B cell (primary cell): ENCODE results near the gene NPFFR1. TPM values are rescaled to one million over a fixed set of nuclear protein-coding genes. Genes with fewer than 3 reads are reported as not detected.

Experiments
- ATAC-seq: fragments of 200-7000 bp; cut with Tn5 transposase; one replicate; pipeline ENCODE4 v1.10.0; 2021; ENCODE audit warnings: low read depth, mild to moderate bottlenecking, moderate number of reproducible peaks, moderate library complexity
- CTCF ChIA-PET: fragments of 350-600 bp; sonication (Branson Sonifier 250); formaldehyde crosslinking; loops from one replicate; lab custom pipeline; 2021; ENCODE audit warnings: antibody characterized with exemption, inconsistent platforms; lab: Charles Lee
- POLR2A ChIA-PET: fragments of 350-600 bp; sonication (Branson Sonifier 250); formaldehyde crosslinking; loops from one replicate; lab custom pipeline; 2021; ENCODE audit warnings: antibody characterized with exemption; lab: Charles Lee
- DNase-seq: peaks from one replicate; pipeline ENCODE4 v3.0.0; 2013
- H2AFZ ChIP-seq: 2 replicates; pipeline ENCODE4 v1.6.1; 2012; ENCODE audit warnings: mild to moderate bottlenecking, low read depth, low read length; ENCODE audit not compliant: insufficient read depth, poor library complexity, severe bottlenecking
- H3K27ac ChIP-seq, 2 donors: 1 replicate in 1 of 2; 2 replicates in 1 of 2; pipeline ENCODE4 v1.5.1; 2012 to 2013; ENCODE audit warnings: low read length in 2 of 2, mild to moderate bottlenecking in 2 of 2, moderate library complexity in 1 of 2
- H3K27me3 ChIP-seq, 4 experiments: fragments of 200-600 bp in 1 of 4; sonication (generic) in 1 of 4; replicated peaks in 1 of 4; 1 replicate in 2 of 4; 2 replicates in 2 of 4; pipeline versions ENCODE4 v1.6.1 to v1.7.0; 2013 to 2016; ENCODE audit warnings: low read length in 3 of 4, mild to moderate bottlenecking in 2 of 4, mixed read lengths in 1 of 4, moderate library complexity in 1 of 4; ENCODE audit not compliant: insufficient read depth in 4 of 4, control insufficient read depth in 3 of 4; ENCODE audit errors: control extremely low read depth in 1 of 4
- H3K36me3 ChIP-seq, 2 experiments: replicated peaks in 1 of 2; 1 replicate in 1 of 2; 2 replicates in 1 of 2; pipeline versions ENCODE4 v1.6.1 to v1.7.1; 2013; ENCODE audit warnings: low read length in 1 of 2; ENCODE audit not compliant: insufficient read depth in 2 of 2, control insufficient read depth in 1 of 2; ENCODE audit errors: control extremely low read depth in 1 of 2, extremely low read depth in 1 of 2
- H3K4me1 ChIP-seq, 2 donors: fragments of 200-600 bp in 1 of 2; sonication (generic) in 1 of 2; 1 replicate in 1 of 2; 2 replicates in 1 of 2; pipeline versions ENCODE4 v1.5.1 to v1.6.1; 2013 to 2017; ENCODE audit warnings: low read length in 2 of 2; ENCODE audit not compliant: control insufficient read depth in 2 of 2, insufficient read depth in 2 of 2
- H3K4me2 ChIP-seq: replicated peaks from 2 replicates; pipeline ENCODE3; 2012; ENCODE audit warnings: mild to moderate bottlenecking, low read depth, low read length; ENCODE audit not compliant: poor library complexity, severe bottlenecking
- H3K4me3 ChIP-seq, 5 experiments: fragments of 200-600 bp in 1 of 5; sonication (generic) in 1 of 5; 1 replicate in 3 of 5; 2 replicates in 2 of 5; pipeline versions ENCODE4 v1.5.1 to v1.7.0; 2011 to 2016; ENCODE audit warnings: low read length in 4 of 5, mild to moderate bottlenecking in 4 of 5, low read depth in 2 of 5, control low read depth in 1 of 5, moderate library complexity in 1 of 5; ENCODE audit not compliant: insufficient read depth in 1 of 5; ENCODE audit errors: control extremely low read depth in 1 of 5, extremely low read depth in 1 of 5
- H3K79me2 ChIP-seq: fragments of 200-600 bp; sonication (generic); one replicate; pipeline ENCODE4 v1.6.0; 2016; ENCODE audit warnings: low read length; ENCODE audit not compliant: control insufficient read depth, insufficient read depth
- H3K9ac ChIP-seq: fragments of 200-600 bp; sonication (generic); 2 replicates; pipeline ENCODE4 v1.6.1; 2017; ENCODE audit warnings: mild to moderate bottlenecking, low read length, moderate library complexity
- H3K9me3 ChIP-seq, 3 donors: one replicate each; pipeline versions ENCODE4 v1.6.1 to v1.7.1; 2013; ENCODE audit warnings: low read length in 2 of 3; ENCODE audit not compliant: control insufficient read depth in 2 of 3, insufficient read depth in 1 of 3; ENCODE audit errors: control extremely low read depth in 1 of 3
- H4K20me1 ChIP-seq: 2 replicates; pipeline ENCODE4 v1.6.0; 2012; ENCODE audit warnings: mild to moderate bottlenecking, low read length; ENCODE audit not compliant: insufficient read depth, control insufficient read depth, poor library complexity, severe bottlenecking
- H3K27ac Mint-ChIP-seq: one replicate; pipeline ENCODE4 v1.8.0; 2021; ENCODE audit warnings: mixed read lengths
- H3K27me3 Mint-ChIP-seq: one replicate; pipeline ENCODE4 v1.8.0; 2021; ENCODE audit warnings: mixed read lengths
- H3K4me1 Mint-ChIP-seq: one replicate; pipeline ENCODE4 v1.8.0; 2021; ENCODE audit warnings: mixed read lengths
- H3K4me3 Mint-ChIP-seq: one replicate; pipeline ENCODE4 v1.8.0; 2021; ENCODE audit warnings: mixed read lengths
- H3K9me3 Mint-ChIP-seq: one replicate; pipeline ENCODE4 v1.8.0; 2022; ENCODE audit warnings: mixed read lengths; ENCODE audit not compliant: insufficient read depth
- EZH2 ChIP-seq: IDR thresholded peaks from 2 replicates; pipeline ENCODE4 v1.6.1; 2012; ENCODE audit warnings: borderline replicate concordance, low read depth, mild to moderate bottlenecking, moderate library complexity, low read length; ENCODE audit not compliant: insufficient read depth, poor library complexity, severe bottlenecking
- WGBS: methylation state at CpG from one replicate; pipeline ENCODE4 v1.1.5; 2013; ENCODE audit warnings: missing lambda C conversion rate; ENCODE audit not compliant: insufficient coverage; 5-methylcytosine and 5-hydroxymethylcytosine counted together
- intact Hi-C: fragments of 100-400 bp; cut with micrococcal nuclease; formaldehyde crosslinking; loops from one replicate; pipeline ENCODE4 v1.10.0; 2022
- polyA plus RNA-seq: library from polyadenylated mRNA; depleted of rRNA; stranded (reverse); fragments of >200 nt; gene quantifications from 2 replicates; pipeline ENCODE4 v1.2.3, GENCODE V29; 2012
- small RNA-seq: library from RNA; depleted of rRNA; stranded (forward); fragments of <200 nt; gene quantifications from one replicate; pipeline ENCODE3, GENCODE V24; 2012; ENCODE audit warnings: low replicate concordance, low read depth; ENCODE audit not compliant: insufficient read length
- total RNA-seq, 2 donors: library from RNA; stranded (reverse); fragments of 120-200 nt in 1 of 2; gene quantifications; 1 replicate in 1 of 2; 2 replicates in 1 of 2; pipeline versions ENCODE4 v1.2.3 to v1.2.4, GENCODE V29; 2013 to 2022
- TF ChIP-seq, protein P1 (sequence below): fragments of 200-600 bp; IDR thresholded peaks from one replicate; pipeline ENCODE4 v1.8.0; 2022; ENCODE audit warnings: antibody characterized with exemption, mild to moderate bottlenecking

Gene NPFFR1
- total and polyA plus RNA-seq, 2 donors (not counting 1 experiment from before 2014, with no cell fraction given) = not detected

DNA sequence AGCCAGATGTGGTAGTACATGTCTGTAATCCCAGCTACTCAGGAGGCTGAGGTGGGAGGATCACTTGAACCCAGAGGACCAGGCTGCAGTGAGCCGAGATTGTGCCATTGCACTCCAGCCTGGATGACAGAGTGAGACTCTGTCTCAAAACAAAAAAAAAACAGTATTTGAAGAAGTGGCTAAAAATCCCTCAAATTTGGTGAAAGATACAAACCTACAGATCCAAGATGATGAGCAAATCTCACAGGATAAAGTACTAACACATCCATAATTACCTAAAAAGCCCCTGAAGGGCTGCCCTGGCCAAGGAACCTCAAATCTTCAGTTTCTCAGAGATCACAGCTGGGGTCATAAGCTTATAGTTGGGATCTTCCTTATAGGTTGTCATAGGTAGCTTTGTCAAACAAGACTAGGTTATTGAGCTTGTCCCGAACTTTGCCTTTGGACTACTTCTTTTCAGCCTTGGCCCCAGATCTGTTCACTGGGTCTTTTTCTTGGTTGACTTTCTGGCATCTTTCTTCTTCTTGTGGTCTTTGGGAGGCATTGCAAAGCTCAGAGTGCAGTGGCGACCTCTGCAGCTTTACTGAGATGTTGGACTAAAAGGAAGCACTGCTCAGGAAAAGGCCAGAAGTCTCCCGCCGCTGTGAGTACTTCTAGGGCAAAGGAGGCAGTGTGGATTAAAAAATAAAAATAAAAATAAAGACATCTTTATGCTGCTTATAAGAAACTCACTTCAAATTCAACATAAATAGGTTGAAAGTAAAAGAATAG lies 84.9 kb downstream of the NPFFR1 start:
- Histone ChIP-seq H3K4me2 (no peak overlapping the region), H3K36me3 (peaks cover 5 to 6% of the 10 kb centered on the region in 2 experiments), H3K4me1 (no peaks in the 10 kb centered on the region), H3K27ac (no peak overlapping the region), H4K20me1 (no peaks in the 10 kb centered on the region), H2AFZ (no peak overlapping the region), H3K4me3 (no peak overlapping the region), H3K79me2 (no peaks in the 10 kb centered on the region), H3K27me3 (no peaks in the 10 kb centered on the region), H3K9ac (no peak overlapping the region), H3K9me3 (no peaks in the 10 kb centered on the region)
- no peak overlapping the region for H3K4me3 Mint-ChIP-seq
- no peaks in the 10 kb centered on the region for H3K27me3 Mint-ChIP-seq
- ChIA-PET CTCF (interaction anchor here (0.6 to 1.1 kb wide), 2 partner anchors 83 to 169 kb away, joined by 4 to 6 read pairs; no protein-coding TSS in a partner anchor), POLR2A (no interaction called here)
- TF ChIP-seq, protein P1, sequence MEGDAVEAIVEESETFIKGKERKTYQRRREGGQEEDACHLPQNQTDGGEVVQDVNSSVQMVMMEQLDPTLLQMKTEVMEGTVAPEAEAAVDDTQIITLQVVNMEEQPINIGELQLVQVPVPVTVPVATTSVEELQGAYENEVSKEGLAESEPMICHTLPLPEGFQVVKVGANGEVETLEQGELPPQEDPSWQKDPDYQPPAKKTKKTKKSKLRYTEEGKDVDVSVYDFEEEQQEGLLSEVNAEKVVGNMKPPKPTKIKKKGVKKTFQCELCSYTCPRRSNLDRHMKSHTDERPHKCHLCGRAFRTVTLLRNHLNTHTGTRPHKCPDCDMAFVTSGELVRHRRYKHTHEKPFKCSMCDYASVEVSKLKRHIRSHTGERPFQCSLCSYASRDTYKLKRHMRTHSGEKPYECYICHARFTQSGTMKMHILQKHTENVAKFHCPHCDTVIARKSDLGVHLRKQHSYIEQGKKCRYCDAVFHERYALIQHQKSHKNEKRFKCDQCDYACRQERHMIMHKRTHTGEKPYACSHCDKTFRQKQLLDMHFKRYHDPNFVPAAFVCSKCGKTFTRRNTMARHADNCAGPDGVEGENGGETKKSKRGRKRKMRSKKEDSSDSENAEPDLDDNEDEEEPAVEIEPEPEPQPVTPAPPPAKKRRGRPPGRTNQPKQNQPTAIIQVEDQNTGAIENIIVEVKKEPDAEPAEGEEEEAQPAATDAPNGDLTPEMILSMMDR = no peak
- TF ChIP-seq EZH2 = no peak
- ATAC-seq (no peak), DNase-seq (no peak)
- 100% methylated on average over 1 of the region's 5 CpGs for WGBS
- H3K27ac Mint-ChIP-seq = no peak overlapping the region
- intact Hi-C loops = no loop called here
- H3K9me3 Mint-ChIP-seq = no peaks in the 10 kb centered on the region
- no peaks in the 10 kb centered on the region for H3K4me1 Mint-ChIP-seq

Small RNA genes within 50 kb of the gene (small RNA-seq; reads per million reads assigned to genes)
- not detected for gene RPS25P9

Other genes starting within 250 kb of the NPFFR1 start
- gene MACROH2A2, start 231.2 kb downstream of the NPFFR1 start, total RNA-seq = not detected in 2 replicates
- 0.07 TPM in 1 of 2 replicates, not detected in the other for gene MACROH2A2, start 231.2 kb downstream of the NPFFR1 start, polyA plus RNA-seq
- 8.1 and 9.3 TPM in 2 replicates for gene AIFM2, start 151.2 kb downstream of the NPFFR1 start, total RNA-seq
- 5.6 and 6.2 TPM in 2 replicates for gene AIFM2, start 151.2 kb downstream of the NPFFR1 start, polyA plus RNA-seq
- gene TYSND1, start 137.3 kb downstream of the NPFFR1 start, total RNA-seq = 34.1 and 34.7 TPM in 2 replicates
- gene TYSND1, start 137.3 kb downstream of the NPFFR1 start, polyA plus RNA-seq = 25.8 and 28.0 TPM in 2 replicates
- gene SAR1A, start 113.5 kb downstream of the NPFFR1 start, total RNA-seq = 62.1 and 68.8 TPM in 2 replicates
- gene SAR1A, start 113.5 kb downstream of the NPFFR1 start, polyA plus RNA-seq = 12.7 and 44.4 TPM in 2 replicates
- 39.4 and 40.6 TPM in 2 replicates for gene PPA1, start 50.6 kb downstream of the NPFFR1 start, total RNA-seq
- gene PPA1, start 50.6 kb downstream of the NPFFR1 start, polyA plus RNA-seq = 28.6 and 31.8 TPM in 2 replicates
- gene LRRC20, start 98.6 kb upstream of the NPFFR1 start, total RNA-seq = 0.27 and 0.96 TPM in 2 replicates
- 1.2 and 2.6 TPM in 2 replicates for gene LRRC20, start 98.6 kb upstream of the NPFFR1 start, polyA plus RNA-seq
- 37.8 and 38.2 TPM in 2 replicates for gene EIF4EBP2, start 120.1 kb upstream of the NPFFR1 start, total RNA-seq
- 8.7 and 10.2 TPM in 2 replicates for gene EIF4EBP2, start 120.1 kb upstream of the NPFFR1 start, polyA plus RNA-seq
- not detected in 2 replicates for gene NODAL, start 157.7 kb upstream of the NPFFR1 start, total RNA-seq
- gene NODAL, start 157.7 kb upstream of the NPFFR1 start, polyA plus RNA-seq = 0.06 and 0.07 TPM in 2 replicates
- gene PALD1, start 194.8 kb upstream of the NPFFR1 start, total RNA-seq = 2.2 and 2.4 TPM in 2 replicates
- gene PALD1, start 194.8 kb upstream of the NPFFR1 start, polyA plus RNA-seq = 2.8 and 3.2 TPM in 2 replicates